SU-DHL-6 (cell line): ENCODE data around the gene PIP4P1.

Experiments
- H2AFZ ChIP-seq: fragments of 200-600 bp; sonication (generic); 2 replicates; pipeline ENCODE4 v1.6.1; 2014; ENCODE audit warnings: low read depth, mild to moderate bottlenecking, moderate library complexity, mixed read lengths, antibody characterized with exemption, low read length; ENCODE audit not compliant: severe bottlenecking
- H3F3A ChIP-seq: fragments of 200-600 bp; shearing (Covaris generic); 2 replicates; pipeline ENCODE4 v1.6.0; 2016; ENCODE audit warnings: antibody characterized with exemption, mild to moderate bottlenecking; ENCODE audit not compliant: insufficient read depth
- H3K27ac ChIP-seq: fragments of 200-600 bp; sonication (generic); 2 replicates; pipeline ENCODE4 v1.5.1; 2016; ENCODE audit warnings: low read depth, mild to moderate bottlenecking, low read length, moderate library complexity, mixed read lengths
- H3K27me3 ChIP-seq: fragments of 200-600 bp; sonication (generic), shearing (Covaris generic); 2 replicates; pipeline ENCODE4 v1.6.0; 2014; ENCODE audit warnings: mild to moderate bottlenecking, low read length
- H3K36me3 ChIP-seq: fragments of 200-600 bp; sonication (generic); 2 replicates; pipeline ENCODE4 v1.6.1; 2014; ENCODE audit warnings: mild to moderate bottlenecking, low read length, mixed read lengths
- H3K4me2 ChIP-seq: fragments of 300-600, 200-600 bp; shearing (Covaris generic), sonication (generic); 2 replicates; pipeline ENCODE4 v1.6.0; 2014; ENCODE audit warnings: low read length, low read depth, mild to moderate bottlenecking; ENCODE audit not compliant: poor library complexity, severe bottlenecking
- H3K4me3 ChIP-seq: fragments of 200-600 bp; sonication (generic); 2 replicates; pipeline ENCODE4 v1.5.1; 2014; ENCODE audit warnings: antibody characterized with exemption, low read length, mild to moderate bottlenecking, mixed read lengths; ENCODE audit not compliant: insufficient read depth, poor library complexity, severe bottlenecking
- H3K79me2 ChIP-seq: fragments of 200-600 bp; sonication (generic); 2 replicates; pipeline ENCODE4 v1.6.1; 2014; ENCODE audit warnings: mild to moderate bottlenecking, low read length, moderate library complexity; ENCODE audit not compliant: insufficient read depth
- H3K9ac ChIP-seq: fragments of 200-600 bp; sonication (generic); 2 replicates; pipeline ENCODE4 v1.7.0; 2014; ENCODE audit warnings: mild to moderate bottlenecking, low read length
- H3K9me2 ChIP-seq: fragments of 200-600 bp; sonication (generic); replicated peaks from 2 replicates; pipeline ENCODE4 v1.6.1; 2014; ENCODE audit warnings: low read length; ENCODE audit not compliant: insufficient read depth
- H3K9me3 ChIP-seq: fragments of 200-600 bp; sonication (generic); 2 replicates; pipeline ENCODE4 v1.6.1; 2014; ENCODE audit warnings: low read length, mixed read lengths; ENCODE audit not compliant: insufficient read depth
- H4K20me1 ChIP-seq: fragments of 200-600 bp; sonication (generic); 2 replicates; pipeline ENCODE4 v1.6.1; 2014; ENCODE audit warnings: low read depth, mild to moderate bottlenecking, antibody characterized with exemption, low read length, moderate library complexity, mixed read lengths
- CTCF ChIP-seq: fragments of 200-600 bp; sonication (generic); IDR thresholded peaks from one replicate; pipeline ENCODE4 v1.5.1; 2017; ENCODE audit warnings: antibody characterized with exemption, mild to moderate bottlenecking, low read length, moderate library complexity; ENCODE audit not compliant: insufficient read depth, poor library complexity, severe bottlenecking
- EZH2phosphoT487 ChIP-seq: fragments of 200-600 bp; sonication (generic), shearing (Covaris generic); conservative IDR thresholded peaks from 2 replicates; pipeline ENCODE4 v1.6.1; 2018; ENCODE audit warnings: mild to moderate bottlenecking, antibody characterized with exemption, low read length, moderate library complexity, mixed read lengths

PIP4P1 gene

GRCh38 chr14:20493634-20494033, 32.4 kb upstream of the PIP4P1 start:
- H3K9me2 ChIP-seq = no peaks in the 10 kb centered on the region
- no peaks in the 10 kb centered on the region for H3K79me2 ChIP-seq
- no peak overlapping the region for H3K4me3 ChIP-seq
- no peaks in the 10 kb centered on the region for H3K36me3 ChIP-seq
- no peak overlapping the region for H3K9ac ChIP-seq
- H3K9me3 ChIP-seq = no peaks in the 10 kb centered on the region
- H3K4me2 ChIP-seq = no peak overlapping the region
- no peak overlapping the region for H2AFZ ChIP-seq
- no peaks in the 10 kb centered on the region for H4K20me1 ChIP-seq
- TF ChIP-seq CTCF = no peak
- no peak for TF ChIP-seq EZH2phosphoT487
- H3K27me3 ChIP-seq = no peaks in the 10 kb centered on the region; the same call in 1 of the 2 replicates
- no peak overlapping the region for H3K27ac ChIP-seq
- no peaks in the 10 kb centered on the region for H3F3A ChIP-seq

GRCh38 chr14:20492486-20492885, 31.3 kb upstream of the PIP4P1 start:
- no peak for TF ChIP-seq EZH2phosphoT487
- no peak for TF ChIP-seq CTCF
- Histone ChIP-seq H3K4me2 (no peak overlapping the region), H3K9ac (no peak overlapping the region), H3K27ac (no peak overlapping the region), H3K9me3 (no peaks in the 10 kb centered on the region), H3K79me2 (no peaks in the 10 kb centered on the region), H3K27me3 (no peaks in the 10 kb centered on the region; the same call in 1 of the 2 replicates), H3K36me3 (no peaks in the 10 kb centered on the region), H2AFZ (no peak overlapping the region), H3F3A (no peaks in the 10 kb centered on the region), H3K4me3 (no peak overlapping the region), H3K9me2 (no peaks in the 10 kb centered on the region), H4K20me1 (no peaks in the 10 kb centered on the region)

- Histone ChIP-seq H3K27me3 (no peaks in the 10 kb centered on the region; the same call in 1 of the 2 replicates), H3K9me3 (no peaks in the 10 kb centered on the region), H3K36me3 (no peaks in the 10 kb centered on the region), H3K9me2 (no peaks in the 10 kb centered on the region), H2AFZ (no peak overlapping the region), H3K4me2 (no peak overlapping the region), H3K9ac (no peak overlapping the region), H3K4me3 (no peak overlapping the region), H3K27ac (no peak overlapping the region), H3F3A (no peaks in the 10 kb centered on the region), H4K20me1 (no peaks in the 10 kb centered on the region), H3K79me2 (no peaks in the 10 kb centered on the region)
- TF ChIP-seq EZH2phosphoT487 (no peak), CTCF (no peak)
Observed at GRCh38 chr14:20490563-20490962, 29.3 kb upstream of the PIP4P1 start.
